Memory B cell (primary cell): ENCODE results near the gene NTRK3.
"Not testable (repeated sequence)": the region's sequence is repeated elsewhere in the genome, so short reads cannot be mapped to it uniquely, and the experiment has no call there.

Experiments used
- ATAC-seq: fragments of 150-1000 bp; cut with Tn5 transposase; 2 replicates; pipeline ENCODE4 v1.10.0; 2021; ENCODE audit warnings: low read depth, mild to moderate bottlenecking, moderate library complexity
- DNase-seq, 2 donors: peaks; one replicate each; pipeline ENCODE4 v3.0.0; 2022; ENCODE audit warnings: low spot score in 2 of 2
- H3K27ac Mint-ChIP-seq: one replicate; pipeline ENCODE4 v1.8.0; 2022; ENCODE audit warnings: mild to moderate bottlenecking, moderate library complexity, mixed read lengths
- H3K27me3 Mint-ChIP-seq: one replicate; pipeline ENCODE4 v1.8.0; 2022; ENCODE audit warnings: mixed read lengths
- H3K36me3 Mint-ChIP-seq: one replicate; pipeline ENCODE4 v1.8.0; 2022; ENCODE audit warnings: mild to moderate bottlenecking, mixed read lengths
- H3K4me1 Mint-ChIP-seq: one replicate; pipeline ENCODE4 v1.8.0; 2022; ENCODE audit warnings: mixed read lengths
- H3K4me3 Mint-ChIP-seq: one replicate; pipeline ENCODE4 v1.8.0; 2022; ENCODE audit warnings: mild to moderate bottlenecking, moderate library complexity, mixed read lengths
- H3K9me3 Mint-ChIP-seq: one replicate; pipeline ENCODE4 v1.8.0; 2022; ENCODE audit warnings: mixed read lengths

NTRK3 gene

DNA sequence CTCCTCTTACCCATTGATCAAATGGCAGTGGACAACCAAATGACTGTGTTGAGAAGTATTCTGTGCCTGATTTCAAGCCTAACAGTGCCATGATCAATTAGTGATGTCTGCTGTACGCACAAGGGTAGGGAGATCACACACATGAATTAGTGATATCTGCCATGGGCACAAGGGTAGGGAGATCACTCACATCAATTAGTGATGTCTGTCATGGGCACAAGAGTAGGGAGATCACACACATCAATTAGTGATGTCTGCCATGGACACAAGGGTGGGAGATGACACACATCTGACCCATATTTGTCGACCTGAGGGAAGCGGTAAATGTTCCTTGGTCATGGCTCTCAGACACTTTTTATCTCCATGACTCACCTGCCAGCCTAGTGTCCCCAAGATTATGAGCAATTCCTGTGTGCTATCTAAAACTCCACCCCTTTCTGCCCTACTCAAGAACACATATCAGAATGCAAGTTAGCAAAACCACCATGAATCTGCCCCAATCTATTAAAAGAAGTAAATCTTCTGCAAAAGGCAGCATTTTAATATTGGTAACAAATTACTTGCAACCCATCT is 165.0 kb downstream of the NTRK3 start:
- no peak overlapping the region for H3K4me3 Mint-ChIP-seq
- H3K4me1 Mint-ChIP-seq = no peaks in the 10 kb centered on the region
- no peak overlapping the region for H3K27ac Mint-ChIP-seq
- ATAC-seq (no peak), DNase-seq (no peak)
- peaks cover 5% of the 10 kb centered on the region for H3K27me3 Mint-ChIP-seq
- no peaks in the 10 kb centered on the region for H3K36me3 Mint-ChIP-seq
- H3K9me3 Mint-ChIP-seq = peaks cover 1% of the 10 kb centered on the region

DNA sequence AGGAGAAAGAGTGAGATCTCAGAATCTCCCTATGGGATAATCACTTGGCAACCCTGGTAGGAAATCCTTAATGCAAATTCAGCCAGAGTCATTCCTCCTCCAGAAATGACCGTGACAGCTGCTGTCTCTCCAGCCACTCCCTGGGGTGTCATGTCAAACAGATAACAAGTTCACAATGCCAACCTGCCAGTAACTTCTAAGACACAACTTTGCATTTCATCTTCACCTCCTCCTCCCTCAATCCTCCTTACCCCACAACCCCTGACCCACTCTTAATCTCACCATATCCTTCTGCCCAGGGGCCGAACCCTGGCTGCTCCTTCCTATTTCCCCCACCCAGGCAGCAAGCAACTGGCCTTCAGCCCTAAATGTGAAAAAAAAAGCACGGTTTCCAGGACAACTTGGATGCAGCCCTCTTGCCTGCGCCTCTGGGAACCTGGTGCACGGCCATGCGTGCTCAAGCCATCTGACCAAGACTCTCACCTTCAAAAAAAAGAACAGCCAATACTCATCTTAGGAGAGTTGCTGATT is 166.0 kb downstream of the NTRK3 start:
- Mint-ChIP-seq H3K27ac (no peak overlapping the region), H3K36me3 (no peaks in the 10 kb centered on the region), H3K9me3 (peaks cover 1% of the 10 kb centered on the region), H3K4me3 (no peak overlapping the region), H3K4me1 (no peaks in the 10 kb centered on the region), H3K27me3 (peaks cover 5% of the 10 kb centered on the region)
- DNase-seq (no peak), ATAC-seq (no peak)

DNA sequence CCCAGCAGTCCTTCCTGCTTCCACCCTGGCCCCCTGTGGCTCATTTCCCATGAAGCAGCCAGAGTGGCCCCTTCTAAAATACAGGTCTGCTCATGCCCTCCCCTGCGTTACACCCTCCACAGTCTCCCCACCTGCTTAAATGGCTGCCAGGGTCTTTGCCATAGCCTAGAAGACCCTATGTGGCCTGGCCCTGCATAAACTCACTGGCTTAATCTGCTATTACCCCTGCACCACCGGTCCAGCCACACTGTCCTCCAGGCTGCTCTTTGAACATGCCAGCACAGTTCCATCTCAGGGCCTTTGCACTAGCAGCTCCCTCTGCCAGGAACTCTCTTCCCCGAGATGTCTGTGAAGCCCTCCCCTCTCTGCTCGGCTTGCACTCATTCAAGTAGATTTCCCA is 166.8 kb downstream of the NTRK3 start:
- Mint-ChIP-seq H3K36me3 (no peaks in the 10 kb centered on the region), H3K27me3 (peaks cover 5% of the 10 kb centered on the region), H3K4me3 (no peak overlapping the region), H3K4me1 (no peaks in the 10 kb centered on the region), H3K27ac (no peak overlapping the region), H3K9me3 (peaks cover 1% of the 10 kb centered on the region)
- ATAC-seq (no peak), DNase-seq (no peak)

DNA sequence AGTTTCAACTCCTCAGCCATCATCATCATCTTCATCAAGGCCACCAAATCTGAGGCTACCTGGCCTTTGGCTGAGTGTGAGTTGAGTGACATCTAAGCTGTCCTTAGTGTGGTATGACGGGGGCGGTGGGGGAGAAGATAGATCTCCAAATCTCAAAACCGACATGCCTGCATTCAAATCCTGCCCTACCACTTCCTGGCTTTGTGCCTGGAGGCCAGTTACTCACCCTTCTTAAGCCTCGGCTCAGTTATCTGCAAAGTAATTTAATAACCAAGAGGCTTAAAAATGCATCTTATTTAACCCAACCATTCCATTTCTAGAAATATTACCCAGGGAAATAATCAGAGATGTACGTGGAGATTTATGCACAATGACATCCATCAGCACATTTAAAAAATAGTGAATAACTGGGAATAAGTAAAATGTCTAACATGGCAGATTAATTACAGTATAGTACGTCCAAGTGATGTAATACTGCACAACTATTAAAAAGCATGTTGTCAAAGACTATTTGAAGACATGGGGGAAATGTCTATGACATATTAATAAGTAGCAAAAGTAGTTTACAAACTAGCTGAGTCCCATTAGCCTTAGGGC is 167.4 kb downstream of the NTRK3 start:
- H3K9me3 Mint-ChIP-seq = peaks cover 1% of the 10 kb centered on the region
- peaks cover 5% of the 10 kb centered on the region for H3K27me3 Mint-ChIP-seq
- H3K36me3 Mint-ChIP-seq = no peaks in the 10 kb centered on the region
- H3K4me3 Mint-ChIP-seq = no peak overlapping the region
- H3K4me1 Mint-ChIP-seq = no peaks in the 10 kb centered on the region
- no peak for ATAC-seq
- no peak overlapping the region for H3K27ac Mint-ChIP-seq
- no peak for DNase-seq

DNA sequence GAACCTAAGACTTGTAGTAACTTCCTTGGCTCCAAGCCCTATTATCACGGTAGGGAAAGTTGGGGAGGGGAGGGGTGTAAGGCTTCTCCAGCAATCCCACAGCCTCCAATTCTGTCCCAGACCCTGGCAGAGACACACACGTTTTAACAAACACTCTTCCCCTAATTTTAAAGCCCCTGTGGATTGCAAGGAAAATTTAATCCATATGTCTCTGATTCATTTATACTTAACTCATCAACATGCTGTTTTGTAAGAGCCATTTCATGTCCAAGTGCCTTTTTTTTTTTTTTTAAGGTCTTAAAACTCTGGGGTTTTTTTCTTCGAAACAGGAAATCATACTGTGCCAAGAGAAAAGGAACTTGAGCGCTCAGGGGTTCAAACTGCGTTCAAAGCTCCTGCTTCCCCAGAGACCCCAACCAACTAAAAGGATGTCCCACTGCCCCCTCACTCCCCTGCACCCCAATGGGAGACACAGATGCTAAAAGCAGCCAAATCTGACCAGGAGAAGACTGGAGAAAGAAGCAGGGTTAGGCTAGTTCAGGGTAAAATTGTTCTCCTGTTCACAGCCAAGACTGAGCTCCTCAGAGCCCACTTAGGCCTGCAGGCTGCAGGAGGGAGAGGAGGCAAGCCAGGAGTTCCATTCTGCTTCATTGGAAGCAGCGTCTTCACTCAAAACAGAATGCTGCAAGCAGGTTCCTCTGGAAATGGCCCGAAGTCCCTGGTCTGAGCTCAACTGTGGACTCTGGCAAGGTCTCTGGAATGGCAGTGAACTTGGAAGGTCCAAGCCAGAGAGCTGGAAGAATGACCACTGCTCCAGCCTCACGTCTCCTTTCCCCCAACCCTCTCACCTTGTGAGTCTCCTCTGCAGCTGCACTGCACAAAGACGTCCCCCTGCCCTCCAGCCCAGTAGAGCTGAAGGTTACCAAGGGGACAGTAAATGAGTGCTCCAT is 172.5 kb downstream of the NTRK3 start:
- no peak overlapping the region for H3K4me3 Mint-ChIP-seq
- peaks cover 2% of the 10 kb centered on the region for H3K27me3 Mint-ChIP-seq
- DNase-seq = no peak
- no peak for ATAC-seq
- no peaks in the 10 kb centered on the region for H3K36me3 Mint-ChIP-seq
- H3K27ac Mint-ChIP-seq = no peak overlapping the region
- no peaks in the 10 kb centered on the region for H3K9me3 Mint-ChIP-seq
- no peaks in the 10 kb centered on the region for H3K4me1 Mint-ChIP-seq

DNA sequence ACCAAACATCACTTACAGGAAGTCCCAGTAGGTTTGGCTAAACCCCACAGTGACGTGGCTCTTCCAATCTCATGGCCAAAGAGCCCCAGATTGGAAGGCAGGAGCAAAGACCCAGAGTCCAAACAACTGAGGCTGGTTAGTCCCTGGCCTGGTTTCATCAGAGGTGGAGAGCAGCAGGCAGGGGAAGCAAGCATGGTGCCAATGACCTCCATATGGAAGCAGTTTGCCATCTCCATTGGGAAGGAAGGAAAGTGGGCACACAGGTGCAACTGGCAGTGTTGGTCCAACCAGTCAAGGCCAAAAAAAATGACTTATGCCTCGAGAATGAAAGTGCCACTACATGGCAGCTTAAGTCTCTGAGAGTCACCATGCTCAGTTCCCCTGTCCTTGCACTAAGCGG is 175.9 kb downstream of the NTRK3 start:
- H3K4me1 Mint-ChIP-seq = no peaks in the 10 kb centered on the region
- no peaks in the 10 kb centered on the region for H3K36me3 Mint-ChIP-seq
- H3K4me3 Mint-ChIP-seq = no peak overlapping the region

DNA sequence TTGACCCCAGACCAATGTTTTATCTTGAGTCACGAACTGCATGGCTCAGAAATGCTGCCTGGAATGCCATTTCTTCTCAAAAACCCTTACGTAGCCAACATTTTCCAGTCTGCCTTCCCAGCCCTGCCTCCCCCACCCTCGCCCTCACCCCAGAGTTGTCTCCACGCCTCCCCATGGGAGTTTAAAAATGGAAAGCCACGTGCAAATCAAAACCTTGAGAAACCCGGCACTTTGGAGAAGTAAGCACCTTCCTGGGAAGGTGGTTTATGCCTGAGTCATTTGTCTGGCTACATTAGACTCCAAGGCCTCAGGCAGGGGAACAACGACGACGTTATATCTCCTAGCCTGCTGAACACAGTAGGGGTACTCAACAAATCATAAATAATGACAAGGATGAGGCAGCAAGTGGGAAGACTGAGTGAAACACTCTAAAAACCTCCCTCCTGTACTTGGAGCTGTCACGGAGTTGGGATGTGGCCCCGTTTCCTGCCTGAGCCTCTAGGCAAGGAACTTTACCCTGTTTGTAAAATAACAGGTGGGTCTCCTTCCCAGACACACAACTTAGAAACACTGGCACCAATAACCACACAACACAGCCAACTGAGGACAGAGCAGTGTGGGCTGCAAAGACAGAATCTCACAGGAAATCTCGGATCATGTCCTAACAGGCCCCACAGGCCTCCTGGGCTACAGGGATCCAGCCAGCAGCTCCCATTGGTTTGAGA is 179.1 kb downstream of the NTRK3 start:
- H3K4me3 Mint-ChIP-seq = no peak overlapping the region
- H3K4me1 Mint-ChIP-seq = no peaks in the 10 kb centered on the region
- peaks cover 7% of the 10 kb centered on the region for H3K27me3 Mint-ChIP-seq
- H3K27ac Mint-ChIP-seq = no peak overlapping the region
- no peaks in the 10 kb centered on the region for H3K36me3 Mint-ChIP-seq
- DNase-seq (no peak), ATAC-seq (no peak)
- no peaks in the 10 kb centered on the region for H3K9me3 Mint-ChIP-seq

More for the DNA sequence above, 175.9 kb downstream of the NTRK3 start:
- Mint-ChIP-seq H3K9me3 (no peaks in the 10 kb centered on the region), H3K27ac (no peak overlapping the region), H3K27me3 (peaks cover 5% of the 10 kb centered on the region)
- DNase-seq (no peak), ATAC-seq (no peak)

DNA sequence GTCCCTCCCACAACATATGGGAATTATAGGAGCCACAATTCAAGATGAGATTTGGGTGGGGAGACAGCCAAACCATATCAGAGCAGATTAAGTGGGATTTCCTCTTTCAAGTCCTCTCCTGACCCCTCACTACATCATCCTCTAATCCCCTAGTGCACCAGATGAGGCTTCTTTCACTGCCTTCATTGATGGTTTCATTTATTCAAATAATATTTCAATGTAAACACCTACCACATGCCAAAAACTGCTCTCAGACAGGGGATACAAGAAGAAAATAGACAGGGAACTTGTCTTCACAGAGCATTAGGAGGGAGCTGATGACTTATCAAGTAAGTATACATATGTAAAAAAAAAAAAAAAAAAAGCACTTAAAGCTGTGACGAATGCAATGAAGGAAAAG is 180.2 kb downstream of the NTRK3 start:
- no peaks in the 10 kb centered on the region for H3K4me1 Mint-ChIP-seq
- no peak overlapping the region for H3K4me3 Mint-ChIP-seq
- no peaks in the 10 kb centered on the region for H3K9me3 Mint-ChIP-seq
- H3K27ac Mint-ChIP-seq = no peak overlapping the region
- ATAC-seq = no peak
- DNase-seq = no peak
- peaks cover 6% of the 10 kb centered on the region for H3K27me3 Mint-ChIP-seq
- H3K36me3 Mint-ChIP-seq = no peaks in the 10 kb centered on the region

DNA sequence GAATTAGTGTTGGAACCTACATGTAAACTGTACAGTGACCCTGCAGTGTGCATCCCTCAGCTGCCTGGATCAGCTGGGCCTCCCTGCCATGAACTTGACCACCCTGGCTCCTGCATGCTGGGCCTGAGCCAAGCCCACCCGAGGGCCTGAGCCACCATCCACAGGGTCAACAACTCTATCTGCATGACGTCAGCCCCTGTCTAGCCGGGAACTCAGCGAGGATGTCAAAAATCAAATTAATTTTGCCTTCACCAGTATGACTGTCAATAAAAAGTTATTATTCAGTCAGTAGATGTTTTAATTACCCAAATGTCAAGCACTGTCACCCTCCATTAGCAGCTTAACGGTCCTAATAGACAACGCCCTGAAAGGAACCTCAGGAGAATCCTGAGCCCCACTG is 181.4 kb downstream of the NTRK3 start:
- H3K36me3 Mint-ChIP-seq = no peaks in the 10 kb centered on the region
- no peak overlapping the region for H3K4me3 Mint-ChIP-seq
- ATAC-seq = no peak
- peaks cover 6% of the 10 kb centered on the region for H3K27me3 Mint-ChIP-seq
- H3K27ac Mint-ChIP-seq = no peak overlapping the region
- DNase-seq = no peak
- H3K9me3 Mint-ChIP-seq = no peaks in the 10 kb centered on the region
- H3K4me1 Mint-ChIP-seq = no peaks in the 10 kb centered on the region

DNA sequence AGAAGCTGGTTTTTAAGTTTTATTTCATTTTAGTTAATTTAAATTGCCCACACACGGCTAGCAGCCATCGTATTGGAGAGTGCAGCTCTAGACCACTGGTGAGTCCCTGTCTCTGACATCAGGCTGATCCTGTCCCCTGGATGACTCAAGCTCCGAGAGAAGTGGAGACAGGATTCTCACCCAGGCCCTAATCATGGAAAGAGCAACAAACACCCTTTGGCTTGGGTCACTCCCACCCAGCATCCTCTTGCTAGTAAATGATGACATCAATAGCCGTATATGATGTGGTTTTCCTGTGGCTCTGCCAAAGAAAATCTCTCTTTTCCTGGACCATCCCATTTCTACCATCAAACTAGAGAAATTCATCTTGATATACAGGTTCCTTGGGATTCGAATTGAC is 182.2 kb downstream of the NTRK3 start:
- H3K9me3 Mint-ChIP-seq = no peaks in the 10 kb centered on the region
- H3K4me1 Mint-ChIP-seq = no peaks in the 10 kb centered on the region
- peaks cover 6% of the 10 kb centered on the region for H3K27me3 Mint-ChIP-seq
- no peak overlapping the region for H3K27ac Mint-ChIP-seq
- no peak overlapping the region for H3K4me3 Mint-ChIP-seq
- no peak for ATAC-seq
- DNase-seq = no peak
- no peaks in the 10 kb centered on the region for H3K36me3 Mint-ChIP-seq

DNA sequence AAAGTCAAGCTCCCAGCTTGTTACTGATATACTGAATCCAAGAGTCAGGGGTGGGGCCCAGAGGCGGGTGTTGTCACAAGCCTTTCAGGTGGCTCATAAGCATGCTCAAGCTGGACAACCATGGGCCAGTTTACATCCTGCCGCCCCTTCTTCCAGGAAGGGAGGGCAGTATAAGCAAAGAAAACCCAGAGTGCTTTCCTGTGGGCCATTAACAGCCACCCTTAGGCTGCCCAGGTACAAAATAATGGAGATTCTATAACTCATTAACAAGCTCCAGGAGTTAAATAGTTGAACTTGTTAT is 183.2 kb downstream of the NTRK3 start:
- DNase-seq (no peak), ATAC-seq (no peak)
- Mint-ChIP-seq H3K9me3 (no peaks in the 10 kb centered on the region), H3K4me3 (no peak overlapping the region), H3K27ac (no peak overlapping the region), H3K27me3 (peaks cover 6% of the 10 kb centered on the region), H3K4me1 (no peaks in the 10 kb centered on the region), H3K36me3 (no peaks in the 10 kb centered on the region)

DNA sequence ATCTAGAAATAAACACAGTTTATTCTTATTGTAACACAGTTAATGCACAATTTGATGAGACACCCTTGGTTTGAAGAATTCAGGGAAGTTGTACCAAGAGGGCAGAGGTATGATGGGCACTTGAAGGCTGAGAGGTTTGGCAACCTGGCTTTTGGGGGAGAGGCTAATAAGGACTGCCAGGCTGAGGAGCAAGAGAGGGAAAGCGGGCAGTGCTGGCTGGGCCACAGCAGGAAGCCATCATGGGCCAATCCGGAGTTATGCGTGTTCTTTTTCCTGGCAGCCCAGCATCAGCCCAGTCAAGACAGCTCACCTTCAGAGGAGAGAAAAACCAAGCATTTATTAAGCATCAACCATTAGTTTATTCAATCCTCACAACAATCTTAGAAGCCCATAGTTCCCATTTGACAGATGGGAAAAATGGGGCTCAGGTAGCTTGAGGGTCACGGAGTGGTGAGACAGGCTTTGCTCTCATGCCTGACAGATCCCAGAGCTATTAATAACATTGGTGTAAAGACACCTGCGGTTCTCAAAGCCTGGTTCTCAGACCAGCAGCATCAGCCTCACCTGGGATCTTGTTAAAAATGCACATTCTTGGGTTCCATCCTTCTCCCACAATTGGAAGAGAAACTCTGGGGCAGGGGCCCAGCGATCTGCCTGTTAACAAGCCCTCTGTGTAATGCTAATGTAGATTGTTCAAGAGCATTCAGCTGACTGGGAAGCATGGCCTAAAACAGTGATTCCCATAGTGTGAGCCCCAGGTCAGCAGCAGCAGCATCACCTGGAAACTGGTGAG is 183.7 kb downstream of the NTRK3 start:
- Mint-ChIP-seq H3K36me3 (no peaks in the 10 kb centered on the region), H3K4me3 (no peak overlapping the region), H3K9me3 (no peaks in the 10 kb centered on the region), H3K27ac (no peak overlapping the region), H3K27me3 (peaks cover 6% of the 10 kb centered on the region), H3K4me1 (no peaks in the 10 kb centered on the region)
- ATAC-seq = no peak
- DNase-seq = no peak

DNA sequence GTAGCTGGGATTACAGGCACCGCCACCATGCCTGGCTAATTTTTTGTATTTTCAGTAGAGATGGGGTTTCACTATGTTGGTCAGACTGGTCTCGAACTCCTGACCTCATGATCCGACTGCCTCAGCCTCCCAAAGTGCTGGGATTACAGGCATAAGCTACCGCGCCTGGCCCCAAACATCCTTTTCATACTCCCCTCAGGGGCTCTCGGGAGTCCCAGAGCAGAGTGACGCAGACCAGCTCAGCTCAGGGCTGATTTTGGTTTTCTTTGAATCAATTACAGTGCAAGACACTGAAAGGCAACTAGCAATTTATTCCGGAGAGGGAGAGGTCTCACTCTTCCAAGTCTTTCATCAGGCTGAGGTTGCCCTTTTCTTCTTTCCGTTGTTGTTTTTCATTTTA is 184.4 kb downstream of the NTRK3 start:
- H3K9me3 Mint-ChIP-seq, H3K27me3 Mint-ChIP-seq, DNase-seq, H3K4me1 Mint-ChIP-seq, H3K4me3 Mint-ChIP-seq, ATAC-seq, H3K36me3 Mint-ChIP-seq, H3K27ac Mint-ChIP-seq: not testable (repeated sequence)
